Testis (tissue), 3 donors: ENCODE measurements around the gene ORMDL3. TPM values are rescaled to one million over a fixed set of nuclear protein-coding genes. Genes with fewer than 3 reads are reported as not detected.

Source experiments
- DNase-seq: peaks from one replicate; pipeline ENCODE4 v3.0.0-alpha.2; 2019
- H3K27ac ChIP-seq, 2 donors: fragments of 200-600 bp; sonication (generic); one replicate each; pipeline ENCODE4 v1.5.1; 2019
- H3K27me3 ChIP-seq: fragments of 200-600 bp; sonication (generic); one replicate; pipeline ENCODE4 v1.5.1; 2019
- H3K36me3 ChIP-seq: fragments of 200-600 bp; sonication (generic); one replicate; pipeline ENCODE4 v1.5.1; 2017; ENCODE audit warnings: low read depth; ENCODE audit errors: missing control alignments
- H3K4me1 ChIP-seq: fragments of 200-600 bp; sonication (generic); one replicate; pipeline ENCODE4 v1.5.1; 2019
- H3K4me3 ChIP-seq, 2 donors: fragments of 200-600 bp; sonication (generic); one replicate each; pipeline ENCODE4 v1.5.1; 2017 to 2019
- H3K9me3 ChIP-seq: fragments of 200-600 bp; sonication (generic); one replicate; pipeline ENCODE4 v1.5.1; 2017
- POLR2A ChIP-seq: fragments of 450-650 bp; IDR thresholded peaks from one replicate; pipeline ENCODE4 v1.6.1; 2017; ENCODE audit warnings: antibody characterized with exemption, mild to moderate bottlenecking, moderate library complexity
- WGBS, 2 donors: methylation state at CpG; one replicate each; pipeline ENCODE4 v1.1.5; 2018; 5-methylcytosine and 5-hydroxymethylcytosine counted together
- intact Hi-C: fragments of 100-400 bp; cut with DNase I; formaldehyde crosslinking; loops from one replicate; pipeline ENCODE4 v1.15.1; 2023; ENCODE audit warnings: low total_unique reads
- polyA plus RNA-seq: library from polyadenylated mRNA; stranded (reverse); fragments of 350-450 nt; fragmentation: Illumina TruSeq; extraction: RNeasy Lipid Tissue Mini Kit (QIAGEN cat#74804); gene quantifications from one replicate; pipeline ENCODE4 v1.2.3, GENCODE V29; 2014; ENCODE audit warnings: low read depth, low replicate concordance; ENCODE audit not compliant: insufficient read depth
- total RNA-seq, 2 donors: library from RNA; depleted of rRNA; stranded (reverse); fragments of >200 nt; gene quantifications; one replicate each; pipeline ENCODE4 v1.2.3, GENCODE V29; 2016
- TF ChIP-seq, protein P1 (sequence below), 3 experiments: fragments of 450-650 bp in 2 of 3; fragments of 200-600 bp in 1 of 3; sonication (generic) in 1 of 3; IDR thresholded peaks; one replicate each; pipeline ENCODE4 v1.5.1; 2016 to 2019; ENCODE audit warnings: antibody characterized with exemption in 3 of 3, mild to moderate bottlenecking in 2 of 3, moderate library complexity in 1 of 3

The ORMDL3 gene
- total and polyA plus RNA-seq, 3 donors from 2014 or later: 77.6 to 99.7 (median 79.0) TPM

DNA sequence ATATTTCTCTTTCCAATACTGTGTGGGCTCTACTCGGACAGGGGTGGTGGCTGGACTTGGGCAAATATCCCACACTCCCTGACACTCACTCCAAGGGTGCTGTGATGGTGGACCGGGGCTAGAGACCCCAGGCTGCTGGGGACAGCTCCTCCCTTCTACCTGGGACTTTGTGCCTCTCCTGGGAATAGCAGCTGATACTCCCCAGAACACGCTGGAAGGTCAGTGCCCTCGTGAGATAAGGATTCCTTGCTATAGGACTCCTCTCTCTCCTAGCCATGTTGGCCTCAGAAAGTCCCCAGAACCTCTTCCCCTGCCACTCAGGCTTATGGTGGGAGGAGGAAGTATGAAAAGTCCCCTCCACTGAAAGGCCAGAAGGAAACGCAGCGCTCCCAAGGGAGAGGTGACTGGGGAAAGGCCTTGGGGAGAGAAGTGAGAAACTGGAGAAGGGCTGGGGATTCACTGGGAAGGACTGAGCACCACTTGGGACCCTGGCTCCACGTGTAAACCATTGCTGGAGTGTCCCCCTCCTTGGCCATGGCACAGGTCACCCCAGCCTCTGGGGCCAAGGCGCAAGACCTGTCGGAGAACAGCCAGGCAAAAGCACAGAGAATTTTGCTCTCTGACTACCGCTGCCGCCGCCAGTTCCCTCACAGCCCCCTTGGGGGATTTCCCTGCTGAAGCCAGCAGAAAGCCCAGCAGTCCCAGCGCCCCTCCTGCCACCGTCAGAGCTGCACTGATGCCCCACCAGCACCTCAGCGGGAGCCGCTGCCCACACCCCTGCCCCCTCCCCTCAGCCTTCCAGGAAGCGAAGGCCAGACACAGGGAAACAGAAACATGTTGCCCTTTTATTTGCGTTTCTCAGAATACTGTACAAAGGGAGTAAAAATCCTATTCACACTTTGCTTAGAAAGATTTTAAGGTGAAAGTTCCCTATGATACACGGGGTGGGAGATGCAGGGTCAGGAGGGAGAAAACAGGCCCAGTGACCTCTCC lies 6.9 kb downstream of the ORMDL3 start:
- Histone ChIP-seq H3K27ac (no peak overlapping the region), H3K9me3 (no peaks in the 10 kb centered on the region), H3K4me1 (no peaks in the 10 kb centered on the region), H3K27me3 (no peaks in the 10 kb centered on the region), H3K36me3 (no peaks in the 10 kb centered on the region), H3K4me3 (no peak overlapping the region)
- intact Hi-C loops: no loop called here
- TF ChIP-seq, protein P1, sequence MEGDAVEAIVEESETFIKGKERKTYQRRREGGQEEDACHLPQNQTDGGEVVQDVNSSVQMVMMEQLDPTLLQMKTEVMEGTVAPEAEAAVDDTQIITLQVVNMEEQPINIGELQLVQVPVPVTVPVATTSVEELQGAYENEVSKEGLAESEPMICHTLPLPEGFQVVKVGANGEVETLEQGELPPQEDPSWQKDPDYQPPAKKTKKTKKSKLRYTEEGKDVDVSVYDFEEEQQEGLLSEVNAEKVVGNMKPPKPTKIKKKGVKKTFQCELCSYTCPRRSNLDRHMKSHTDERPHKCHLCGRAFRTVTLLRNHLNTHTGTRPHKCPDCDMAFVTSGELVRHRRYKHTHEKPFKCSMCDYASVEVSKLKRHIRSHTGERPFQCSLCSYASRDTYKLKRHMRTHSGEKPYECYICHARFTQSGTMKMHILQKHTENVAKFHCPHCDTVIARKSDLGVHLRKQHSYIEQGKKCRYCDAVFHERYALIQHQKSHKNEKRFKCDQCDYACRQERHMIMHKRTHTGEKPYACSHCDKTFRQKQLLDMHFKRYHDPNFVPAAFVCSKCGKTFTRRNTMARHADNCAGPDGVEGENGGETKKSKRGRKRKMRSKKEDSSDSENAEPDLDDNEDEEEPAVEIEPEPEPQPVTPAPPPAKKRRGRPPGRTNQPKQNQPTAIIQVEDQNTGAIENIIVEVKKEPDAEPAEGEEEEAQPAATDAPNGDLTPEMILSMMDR (IDR thresholded peaks at IDR 0.05): no peak
- no peak for TF ChIP-seq POLR2A
- 61 to 64% methylated on average over 16 to 19 of the region's 19 CpGs for WGBS, 2 donors
- peak; percentile 22 for DNase-seq

DNA sequence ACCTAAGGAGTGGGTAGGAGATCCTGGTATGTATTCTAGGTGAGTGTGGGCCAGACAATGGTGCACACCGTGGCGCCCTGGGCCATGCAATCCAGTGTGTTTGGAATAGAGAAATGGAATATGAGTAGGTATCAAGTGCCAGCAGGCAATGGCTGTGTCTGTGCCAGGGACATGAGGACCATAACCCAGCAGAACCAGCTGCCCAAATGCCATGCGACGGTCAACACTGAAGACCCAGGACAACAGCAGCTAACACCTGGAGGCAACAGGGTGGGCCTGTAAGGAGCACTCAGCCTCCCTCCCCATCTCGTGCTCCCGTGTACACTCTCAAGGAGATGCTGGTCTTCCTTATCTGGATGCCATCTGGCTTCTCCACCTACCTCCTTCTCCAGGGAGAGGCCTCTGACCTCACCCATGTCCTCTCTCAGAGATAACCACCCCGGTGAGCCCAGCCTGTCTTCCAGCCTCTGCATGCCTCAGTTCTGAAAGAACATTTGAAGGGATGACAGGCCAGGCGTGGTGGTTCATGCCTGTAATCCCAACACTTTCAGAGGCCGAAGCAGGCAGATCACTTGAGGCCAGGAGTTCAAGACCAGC lies 8.2 kb downstream of the ORMDL3 start:
- H3K27ac ChIP-seq: no peak overlapping the region
- 91 to 96% methylated on average over 9 of the region's 9 CpGs for WGBS, 2 donors
- H3K36me3 ChIP-seq: no peaks in the 10 kb centered on the region
- no peaks in the 10 kb centered on the region for H3K9me3 ChIP-seq
- no peaks in the 10 kb centered on the region for H3K4me1 ChIP-seq
- DNase-seq: no peak
- H3K27me3 ChIP-seq: no peaks in the 10 kb centered on the region
- H3K4me3 ChIP-seq: no peak overlapping the region
- intact Hi-C loops: no loop called here
- no peak for TF ChIP-seq POLR2A
- TF ChIP-seq, protein P1 (IDR thresholded peaks at IDR 0.05): no peak

DNA sequence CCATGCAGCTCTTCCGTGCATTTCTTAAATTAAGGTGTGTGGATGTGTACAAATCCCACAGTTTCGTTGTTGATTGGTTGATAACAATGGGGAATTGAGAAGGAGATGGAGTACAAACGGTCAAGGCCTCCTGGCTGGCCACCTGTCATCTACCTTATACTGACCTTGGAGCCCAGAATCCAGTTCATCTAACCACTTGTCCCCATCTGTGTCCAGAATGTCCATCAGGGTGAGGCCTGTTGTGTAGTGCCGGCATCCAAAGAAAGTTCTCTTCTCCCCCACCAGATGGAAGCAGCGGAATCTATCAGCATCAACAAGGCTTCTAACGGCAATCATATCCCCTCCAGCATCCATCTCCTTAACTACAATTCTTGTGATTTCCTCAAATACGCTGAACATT lies 10.5 kb downstream of the ORMDL3 start:
- TF ChIP-seq, protein P1 (IDR thresholded peaks at IDR 0.05): no peak
- TF ChIP-seq POLR2A: no peak
- DNase-seq: no peak
- no peaks in the 10 kb centered on the region for H3K27me3 ChIP-seq
- 85 to 91% methylated on average over 7 of the region's 7 CpGs for WGBS, 2 donors
- H3K36me3 ChIP-seq: no peaks in the 10 kb centered on the region
- intact Hi-C loops: no loop called here
- no peaks in the 10 kb centered on the region for H3K4me1 ChIP-seq
- H3K27ac ChIP-seq: no peak overlapping the region
- no peak overlapping the region for H3K4me3 ChIP-seq
- H3K9me3 ChIP-seq: no peaks in the 10 kb centered on the region

DNA sequence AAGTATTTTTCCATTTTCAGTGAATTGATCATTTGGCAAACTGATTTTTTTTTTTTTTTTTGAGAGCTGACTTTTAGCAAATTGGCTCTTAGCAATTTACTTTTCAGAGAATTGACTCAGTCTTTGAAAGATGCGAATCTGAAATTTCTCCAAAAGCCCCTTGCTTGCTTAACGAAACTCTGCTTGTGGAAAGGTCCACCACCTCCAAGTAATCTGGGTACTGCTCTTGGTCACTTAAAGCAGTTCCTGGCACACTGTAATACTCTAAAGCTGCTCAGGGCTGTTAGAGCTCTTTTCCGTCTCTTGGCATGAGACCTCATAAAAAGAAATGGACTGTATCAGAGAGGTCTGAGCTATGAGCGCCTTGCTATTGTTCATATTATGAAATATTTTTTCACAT lies 11.8 kb downstream of the ORMDL3 start:
- no peak overlapping the region for H3K27ac ChIP-seq
- TF ChIP-seq, protein P1 (IDR thresholded peaks at IDR 0.05): no peak
- no peak for TF ChIP-seq POLR2A
- H3K36me3 ChIP-seq: no peaks in the 10 kb centered on the region
- DNase-seq: no peak
- H3K27me3 ChIP-seq: no peaks in the 10 kb centered on the region
- intact Hi-C loops: no loop called here
- no peaks in the 10 kb centered on the region for H3K9me3 ChIP-seq
- WGBS, 2 donors: 66 to 96% methylated on average over 4 of the region's 4 CpGs
- no peak overlapping the region for H3K4me3 ChIP-seq
- no peaks in the 10 kb centered on the region for H3K4me1 ChIP-seq
